HG03460 (cell line): ENCODE results near the gene USP20.

Source experiments
- ATAC-seq: cut with Tn5 transposase; IDR thresholded peaks from one replicate; pipeline ENCODE4 v1.9.1; 2021; ENCODE audit not compliant: unreplicated experiment

Gene USP20

DNA sequence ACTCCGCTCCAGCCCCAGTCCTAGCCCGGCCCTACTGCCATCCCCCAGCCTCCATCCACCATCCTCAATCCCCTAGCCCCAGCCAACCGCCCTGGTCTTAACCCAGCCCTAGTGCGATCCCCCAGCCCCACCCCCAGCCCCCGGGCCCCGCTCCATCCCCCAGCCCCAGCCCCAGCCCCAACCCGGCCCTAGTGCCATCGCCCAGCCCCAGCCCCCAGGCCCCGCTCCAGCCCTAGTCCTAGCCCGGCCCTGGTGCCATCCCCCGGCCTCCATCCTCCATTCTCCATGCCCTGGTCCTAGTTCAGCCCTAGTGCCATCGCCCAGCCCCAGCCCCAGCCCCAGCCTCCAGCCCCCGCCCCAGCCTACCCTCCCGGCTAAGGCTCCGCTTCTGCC lies 11.7 kb upstream of the USP20 start:
- no peak for ATAC-seq

DNA sequence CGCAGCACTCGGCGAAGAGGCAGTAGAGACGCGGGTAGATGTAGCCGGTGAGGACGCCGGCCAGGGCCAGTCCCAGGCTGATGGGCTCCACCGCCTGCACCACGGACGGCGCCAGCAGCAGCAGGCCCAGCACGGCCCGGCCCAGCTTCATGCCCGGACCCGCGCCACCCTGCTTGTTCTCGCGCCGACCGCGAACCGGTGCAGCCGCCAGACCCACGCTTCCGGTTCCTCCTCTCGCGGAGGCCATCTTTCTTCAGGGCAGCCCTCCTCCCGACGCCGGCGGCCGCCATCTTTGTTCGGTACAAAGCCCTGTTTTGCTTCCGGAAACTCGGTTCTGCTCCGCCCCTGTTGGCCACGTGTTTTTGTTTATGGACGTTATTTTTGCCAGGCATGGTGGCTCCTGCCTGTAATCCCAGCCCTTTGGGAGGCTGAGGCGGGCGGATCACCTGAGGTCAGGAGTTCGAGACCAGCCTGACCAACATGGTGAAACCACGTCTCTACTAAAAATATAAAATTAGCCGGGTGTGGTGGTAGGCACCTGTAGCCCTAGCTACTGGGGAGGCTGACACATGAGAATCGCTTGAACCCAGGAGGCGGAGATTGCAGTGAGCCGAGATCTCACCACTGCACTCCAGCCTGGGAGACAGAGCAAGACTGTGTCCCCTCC lies 11.2 kb upstream of the USP20 start, which contains the start of gene TOR1A:
TSS of gene TOR1A (minus strand) at position 202 of the 667 bp plus-strand sequence. CDS start at position 151, 51 bp downstream.
- peak; percentile 92 for ATAC-seq

DNA sequence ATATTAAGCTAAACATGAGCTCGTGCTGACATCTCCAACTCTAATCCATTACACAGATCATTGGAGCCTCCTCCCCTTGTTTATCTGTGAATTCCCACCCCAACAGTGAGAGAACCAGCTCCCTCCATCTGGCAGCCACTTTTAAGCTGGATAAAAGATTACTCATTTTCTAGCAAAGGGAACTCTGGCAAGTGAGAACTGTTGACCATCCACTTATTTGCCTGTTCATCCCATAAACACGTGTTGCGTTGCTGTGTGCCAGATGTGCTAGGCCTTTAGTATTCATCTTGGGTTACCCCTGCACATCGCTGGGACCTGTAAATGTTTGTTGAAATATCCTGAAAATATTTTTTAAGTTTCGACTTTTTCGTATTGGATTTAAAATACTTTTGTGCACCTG lies 8.9 kb upstream of the USP20 start:
- ATAC-seq = no peak

DNA sequence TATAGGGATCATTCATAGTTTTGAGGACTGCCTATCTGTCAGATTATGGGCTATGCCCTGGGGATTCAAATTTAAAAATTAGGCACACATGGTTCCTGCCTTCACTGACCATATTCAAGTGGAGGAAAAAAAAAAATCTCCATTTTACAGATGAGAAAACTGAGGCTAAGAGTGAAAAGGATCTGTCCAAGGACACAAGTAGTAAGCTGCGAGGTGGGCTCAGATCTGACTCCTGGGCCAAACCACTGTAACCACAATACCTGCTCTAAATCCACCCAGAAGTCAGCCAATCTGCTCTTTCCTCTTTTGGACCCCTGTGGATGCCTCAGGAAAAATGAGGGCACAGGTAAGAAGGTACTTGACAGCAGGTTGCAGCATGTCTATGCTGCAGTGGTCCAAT lies 8.5 kb upstream of the USP20 start:
- no peak for ATAC-seq

DNA sequence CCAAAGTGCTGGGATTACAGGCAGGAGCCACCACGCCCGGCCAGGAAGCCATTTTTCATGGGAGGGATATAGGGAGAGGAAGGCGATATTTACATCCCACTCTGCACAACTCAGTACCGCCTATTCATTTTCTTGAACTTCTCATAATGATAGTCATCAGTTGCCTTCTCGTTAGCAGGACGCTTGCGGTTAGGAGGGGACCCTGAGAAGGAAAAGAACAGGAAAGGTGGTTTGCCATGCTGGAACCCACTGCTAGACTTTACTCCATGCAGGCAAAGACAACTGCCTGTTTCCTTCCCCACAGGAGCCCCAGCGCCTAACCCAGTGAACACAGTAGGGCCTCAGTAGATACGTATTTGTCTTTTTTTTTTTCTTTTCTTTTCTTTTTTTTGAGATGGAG lies 7.2 kb upstream of the USP20 start:
- ATAC-seq = no peak

DNA sequence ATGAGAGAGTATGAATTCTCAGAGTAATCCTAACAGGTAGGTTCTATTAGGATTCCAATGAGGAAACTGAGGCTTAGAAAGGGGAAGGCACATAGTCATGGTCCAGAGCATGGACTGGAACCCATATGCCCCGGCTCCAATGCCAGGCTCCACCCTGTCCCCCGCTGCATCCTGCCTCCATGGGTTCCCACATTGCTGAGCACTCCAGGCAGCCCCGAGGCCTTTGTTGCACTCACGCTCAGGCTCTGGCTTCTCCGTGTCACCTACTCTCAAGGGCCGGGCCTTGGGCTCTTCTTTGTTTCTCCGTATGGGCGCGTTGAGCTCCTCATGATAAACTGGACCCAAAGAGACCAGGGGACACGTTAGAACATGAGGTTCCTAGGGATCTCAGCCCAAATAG lies 6.3 kb upstream of the USP20 start:
- no peak for ATAC-seq

DNA sequence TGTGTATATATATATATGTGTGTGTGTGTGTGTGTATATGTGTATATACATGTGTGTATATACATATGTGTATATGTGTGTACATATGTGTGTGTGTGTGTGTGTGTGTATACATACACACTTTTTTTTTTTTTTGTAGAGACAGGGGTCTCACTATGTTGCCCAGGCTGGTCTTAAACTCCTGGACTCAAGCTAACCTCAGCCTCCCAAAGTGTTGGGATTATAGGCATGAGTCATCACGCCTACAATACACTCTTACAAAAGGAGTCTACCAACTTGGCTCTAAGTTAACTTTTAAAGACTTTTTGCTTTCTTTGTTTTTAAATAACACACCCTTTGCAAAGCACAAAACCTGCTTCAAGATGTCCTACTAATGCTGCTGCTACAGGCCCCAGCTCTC lies 2.3 kb upstream of the USP20 start:
- no peak for ATAC-seq

DNA sequence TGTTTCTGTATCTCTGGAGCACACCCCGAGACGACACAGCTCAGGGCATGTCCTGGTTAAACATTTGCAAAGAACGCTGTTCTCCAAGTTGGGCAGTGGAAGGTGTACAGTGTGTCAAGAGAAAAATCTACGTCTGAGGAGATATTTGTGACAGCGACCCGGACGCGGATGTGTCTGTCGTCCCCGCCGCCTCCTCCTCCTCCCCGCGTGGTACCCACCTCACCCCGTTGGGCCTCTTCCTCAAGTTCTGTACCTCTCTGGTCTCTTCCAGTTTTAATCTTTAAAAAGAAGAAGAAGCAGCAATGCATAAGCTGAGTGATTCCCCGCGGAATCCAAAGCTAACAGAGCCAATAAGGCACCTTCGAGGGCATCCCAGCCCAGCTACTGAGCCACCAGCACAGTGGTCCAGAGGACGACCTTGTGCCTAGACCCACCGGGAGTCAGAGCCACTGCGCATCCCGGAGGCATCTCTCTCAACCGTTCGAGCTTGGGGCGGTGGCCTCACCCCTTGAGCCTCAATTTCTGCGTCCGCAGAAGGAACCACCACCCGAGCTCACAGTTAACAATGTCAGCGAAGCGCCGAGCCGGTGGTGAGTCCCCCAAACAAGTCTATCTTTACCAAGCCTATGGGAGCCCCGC lies 650 bp upstream of the USP20 start:
- peak; percentile 19 for ATAC-seq

DNA sequence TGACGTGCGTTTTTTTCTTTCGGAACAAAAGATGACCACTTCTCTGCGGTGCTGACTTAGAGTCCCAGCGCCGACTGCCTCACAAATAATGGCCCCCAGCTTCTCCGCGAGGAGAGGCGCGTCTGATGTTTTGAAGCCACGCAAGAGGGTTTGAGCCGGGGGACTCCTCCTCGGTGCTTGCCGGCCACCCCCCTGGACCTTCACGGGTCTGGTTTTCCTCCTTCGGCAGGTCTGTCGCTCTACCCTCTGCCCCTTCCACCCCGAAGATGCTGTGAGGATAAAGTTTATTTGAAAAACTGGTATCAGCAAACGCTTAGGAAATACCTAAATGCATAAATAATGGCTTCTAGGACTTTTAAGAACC lies 584 bp downstream of the USP20 start:
- peak; percentile 1 for ATAC-seq

DNA sequence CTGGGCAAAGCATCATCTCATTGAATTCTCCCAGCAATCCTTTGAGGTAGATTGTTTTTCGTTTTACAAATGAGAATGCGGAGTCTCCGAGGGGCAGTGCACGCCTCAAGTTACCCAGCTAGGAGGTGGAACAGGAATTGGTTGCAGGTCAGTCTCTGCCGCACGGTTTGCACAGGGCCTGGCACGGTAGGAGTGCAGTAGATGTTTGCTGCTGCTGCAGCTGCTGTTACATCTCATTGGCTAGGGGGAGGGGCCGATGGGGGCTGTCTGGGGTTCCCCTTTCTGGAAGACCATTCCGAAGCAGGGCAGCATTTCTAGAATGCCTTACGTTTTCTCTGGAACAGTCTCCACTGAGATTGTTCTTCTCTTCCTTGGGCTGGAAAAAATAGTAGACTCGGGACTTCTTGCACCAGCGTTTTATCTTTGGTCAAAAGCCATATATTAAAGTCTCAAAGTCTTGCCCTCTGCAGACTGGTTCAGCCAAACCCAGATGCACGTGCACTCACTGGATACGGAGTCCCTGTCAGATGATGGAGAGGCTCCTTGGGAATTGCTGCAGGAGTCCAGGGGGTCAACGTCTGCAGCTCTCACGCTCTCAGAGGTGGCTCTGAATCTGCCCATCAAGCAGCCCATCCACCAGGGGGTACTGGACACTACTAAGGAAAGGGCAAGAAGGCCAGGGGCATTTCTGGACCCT lies 1.2 kb downstream of the USP20 start:
- ATAC-seq = no peak

DNA sequence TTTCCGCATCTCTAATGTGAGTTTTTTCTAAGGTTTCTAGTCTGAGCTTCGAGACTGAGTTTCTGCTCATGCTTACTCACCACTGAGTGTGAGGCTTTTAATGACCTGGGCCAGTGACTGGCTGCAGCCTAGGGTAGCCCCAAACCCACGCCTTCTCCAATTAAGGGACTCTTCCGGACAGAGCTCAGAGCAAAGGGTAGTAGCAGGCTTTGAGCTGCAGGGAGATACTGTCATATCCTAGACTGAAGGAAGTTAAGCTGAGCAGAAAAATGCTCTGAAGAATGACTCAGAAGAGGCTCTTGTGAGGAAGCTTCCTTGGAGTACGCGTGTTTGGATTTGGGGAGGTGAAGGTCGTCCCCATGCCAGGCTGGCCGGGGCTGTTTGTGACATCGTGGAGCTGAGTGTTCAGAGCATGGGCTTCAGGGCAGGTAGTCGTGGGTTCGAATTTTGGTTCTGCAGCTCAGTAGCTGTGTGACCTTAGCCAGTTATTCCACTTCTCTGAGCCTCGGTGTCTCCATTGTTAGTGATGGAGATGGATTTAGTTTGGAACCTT lies 3.5 kb downstream of the USP20 start:
- no peak for ATAC-seq

DNA sequence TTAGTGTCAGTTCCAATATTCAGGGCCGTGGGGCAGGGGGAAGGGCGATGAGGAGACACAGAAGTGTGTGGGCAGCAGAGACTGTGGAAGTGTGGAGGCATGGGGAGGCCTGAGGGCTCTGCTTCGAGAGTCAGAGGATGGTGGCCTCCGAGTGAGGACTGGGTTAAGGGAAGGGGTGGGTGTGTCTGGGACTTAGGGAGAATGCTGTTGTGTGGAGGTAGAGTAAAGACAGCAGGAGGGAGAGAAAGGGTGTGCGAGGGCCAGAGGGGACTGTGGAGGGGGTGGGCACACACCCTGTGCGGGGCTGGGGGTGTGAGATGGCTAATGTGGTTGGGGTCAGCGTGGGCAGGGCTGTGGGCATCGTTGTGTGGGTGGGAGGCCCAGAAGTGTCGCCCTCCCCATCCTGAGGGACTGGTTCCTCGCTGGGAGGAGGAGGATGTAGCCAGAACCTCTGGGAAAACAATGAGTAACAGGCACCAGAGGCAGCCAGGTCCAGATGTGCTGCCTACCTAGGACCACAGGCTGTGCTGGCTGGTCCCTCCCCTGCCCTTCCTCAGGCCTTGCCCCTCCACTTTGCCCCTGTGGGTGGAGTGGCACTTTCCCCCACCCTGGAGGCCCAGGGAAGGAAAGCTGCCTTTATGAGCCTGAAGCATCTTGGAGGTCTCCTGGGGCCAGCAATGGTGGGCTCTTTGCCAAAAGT lies 4.2 kb downstream of the USP20 start:
- no peak for ATAC-seq

DNA sequence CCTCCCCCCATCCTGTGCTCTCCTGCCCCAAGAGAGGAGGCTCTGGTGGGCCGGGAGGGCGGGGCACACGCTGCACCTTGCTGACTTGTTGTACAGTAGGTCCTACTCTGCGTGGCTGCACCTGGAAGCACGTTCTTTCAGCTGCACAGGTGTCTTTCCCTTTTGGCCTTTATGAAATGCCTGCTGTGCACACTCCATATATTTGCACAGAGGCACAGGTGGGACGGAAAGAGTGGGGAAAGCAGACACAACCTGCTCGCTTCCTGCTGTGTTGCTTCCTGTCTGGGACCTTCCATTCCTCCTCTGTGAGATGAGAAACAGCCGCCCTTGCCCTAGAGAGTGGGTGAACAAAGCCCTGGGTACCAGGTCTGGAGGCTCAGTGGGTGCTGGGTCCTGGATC lies 4.8 kb downstream of the USP20 start:
- no peak for ATAC-seq

DNA sequence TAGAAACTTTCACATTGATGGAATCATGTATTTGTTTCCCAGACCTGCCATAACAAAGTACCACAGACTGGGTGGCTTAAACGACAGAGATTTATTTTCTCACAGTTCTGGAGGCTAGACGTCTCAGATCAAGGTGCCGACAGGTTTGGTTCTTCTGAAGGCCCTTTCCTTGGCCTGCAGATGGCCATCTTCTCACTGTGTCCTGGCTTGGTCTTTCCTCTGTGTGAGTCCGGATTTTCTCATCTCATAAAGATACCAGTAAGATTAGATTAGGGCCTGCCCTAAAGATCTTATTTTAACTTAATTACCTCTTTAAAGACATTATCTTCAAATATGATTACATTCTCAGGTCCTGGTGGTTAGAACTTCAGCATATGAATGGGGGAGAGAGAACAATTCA lies 5.8 kb downstream of the USP20 start:
- no peak for ATAC-seq

DNA sequence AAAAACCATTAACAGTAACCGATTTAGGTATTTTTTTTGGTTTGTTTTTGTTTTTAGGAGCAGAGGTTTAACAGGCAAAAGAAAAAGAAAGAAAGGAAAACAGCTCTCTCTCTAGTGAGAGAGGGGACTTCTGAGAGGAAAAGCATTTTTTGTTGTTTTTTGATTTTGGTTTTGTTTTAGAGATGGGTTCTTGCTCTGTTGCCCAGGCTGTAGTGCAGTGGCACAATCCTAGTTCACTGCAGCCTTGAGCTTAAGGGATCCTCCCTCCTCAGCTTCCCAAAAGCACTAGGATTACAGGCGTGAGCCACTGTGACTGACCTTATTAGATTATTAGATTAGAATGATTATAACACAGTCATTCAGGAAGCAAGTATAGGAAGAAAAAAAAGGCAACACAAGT lies 10.1 kb downstream of the USP20 start:
- no peak for ATAC-seq

DNA sequence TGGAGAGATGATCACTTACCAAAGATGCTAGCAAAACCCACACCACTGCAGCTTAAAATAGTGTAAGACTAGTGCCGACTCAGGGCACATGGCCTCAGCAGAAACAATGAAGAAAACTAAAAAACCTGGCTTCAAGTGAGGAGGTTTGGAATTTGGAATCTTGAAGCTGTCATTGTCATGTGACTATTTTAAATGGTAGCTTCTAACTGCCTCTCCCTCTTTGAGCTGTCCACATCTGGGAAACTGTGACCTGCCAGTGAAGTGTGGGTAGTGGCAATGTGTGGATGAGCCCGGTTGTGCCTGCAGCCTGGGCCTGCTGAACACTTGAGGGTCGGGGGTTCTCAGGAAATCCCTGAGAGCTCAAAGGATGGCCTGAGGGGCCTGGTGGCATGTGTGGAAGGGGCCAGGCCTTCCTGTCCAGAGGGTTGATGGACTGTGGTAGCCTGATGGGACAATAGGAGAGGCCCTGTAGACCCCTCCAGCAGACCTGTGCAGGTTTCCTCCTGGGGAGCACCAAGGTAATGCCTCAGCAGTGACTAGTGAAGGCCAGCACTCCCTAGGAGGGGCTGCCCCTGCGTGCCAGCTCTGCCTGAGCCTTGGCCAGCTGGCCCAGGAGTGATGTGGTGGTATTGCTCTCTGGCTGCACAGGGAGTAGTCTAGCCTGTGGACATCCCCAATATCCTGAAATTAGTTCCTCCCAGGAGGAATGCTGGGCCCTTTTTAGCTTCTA lies 13.6 kb downstream of the USP20 start:
- no peak for ATAC-seq

DNA sequence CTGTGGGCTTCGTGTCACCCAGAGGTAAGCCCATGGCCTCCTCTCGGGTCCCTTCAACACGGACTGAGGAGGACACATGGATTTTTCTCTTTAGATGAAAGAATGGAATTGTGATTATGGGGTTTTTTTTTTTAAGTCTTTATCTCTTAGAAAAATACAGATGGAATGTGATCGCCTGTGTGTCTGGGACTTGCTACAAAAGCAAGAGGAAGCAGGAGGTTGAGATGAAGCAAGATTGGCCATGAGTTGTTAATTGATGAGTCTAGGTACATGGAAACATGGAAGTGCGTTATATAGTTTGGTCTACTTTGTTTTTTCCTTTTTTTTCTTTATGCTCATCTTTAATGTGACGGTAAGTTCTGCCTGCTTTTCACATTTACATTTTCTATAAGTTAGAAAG lies 14.6 kb downstream of the USP20 start:
- ATAC-seq = no peak

DNA sequence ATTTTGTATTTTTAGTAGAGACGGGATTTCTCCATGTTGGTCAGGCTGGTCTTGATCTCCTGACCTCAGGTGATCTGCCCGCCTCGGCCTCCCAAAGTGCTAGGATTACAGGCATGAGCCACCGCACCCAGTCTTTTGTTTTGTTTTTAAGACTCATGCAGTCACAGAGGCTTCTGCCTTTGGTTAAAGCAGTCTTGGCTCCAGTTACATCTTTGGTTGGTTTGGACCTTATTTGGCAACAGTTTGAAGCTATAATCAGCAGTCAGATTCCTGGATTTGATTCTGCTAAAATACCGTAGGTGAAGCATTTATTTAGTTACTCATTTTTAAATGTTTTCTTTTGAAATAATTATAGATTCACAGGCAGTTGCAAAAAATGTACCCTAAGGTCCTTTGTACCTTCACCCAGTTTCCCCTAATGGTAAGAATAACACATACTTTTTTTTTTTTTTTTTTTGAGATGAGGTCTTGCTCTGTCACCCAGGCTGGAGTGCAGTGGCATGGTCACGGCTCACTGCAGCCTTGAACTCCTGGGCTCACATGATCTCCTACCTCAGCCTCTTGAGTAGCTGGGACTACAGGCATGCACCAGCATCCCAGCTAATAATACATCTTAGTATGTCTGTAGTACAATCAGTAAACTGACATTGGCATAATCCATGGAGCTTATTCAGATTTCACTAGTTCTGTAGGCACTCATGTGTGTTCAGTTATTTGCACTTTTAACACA lies 15.7 kb downstream of the USP20 start:
- no peak for ATAC-seq

DNA sequence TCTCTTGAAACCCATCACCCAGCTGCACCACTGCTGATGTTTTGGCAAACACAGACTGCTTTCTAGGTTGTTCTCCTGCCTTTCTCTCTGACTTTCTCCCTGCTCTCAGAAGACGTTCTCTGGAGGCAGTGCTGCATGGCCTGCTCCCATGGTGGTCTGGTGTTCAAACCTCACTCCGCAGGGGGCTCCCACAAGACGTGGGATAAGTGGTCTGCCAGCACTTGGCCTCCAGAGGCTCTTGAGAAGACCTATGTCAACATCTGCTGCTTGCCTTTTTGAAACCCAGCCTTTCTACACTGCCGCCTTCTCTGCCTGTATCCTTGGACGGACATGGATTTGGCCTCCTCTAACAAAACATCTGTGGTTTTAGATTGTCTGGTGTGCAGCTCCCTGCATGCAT lies 16.6 kb downstream of the USP20 start:
- no peak for ATAC-seq

DNA sequence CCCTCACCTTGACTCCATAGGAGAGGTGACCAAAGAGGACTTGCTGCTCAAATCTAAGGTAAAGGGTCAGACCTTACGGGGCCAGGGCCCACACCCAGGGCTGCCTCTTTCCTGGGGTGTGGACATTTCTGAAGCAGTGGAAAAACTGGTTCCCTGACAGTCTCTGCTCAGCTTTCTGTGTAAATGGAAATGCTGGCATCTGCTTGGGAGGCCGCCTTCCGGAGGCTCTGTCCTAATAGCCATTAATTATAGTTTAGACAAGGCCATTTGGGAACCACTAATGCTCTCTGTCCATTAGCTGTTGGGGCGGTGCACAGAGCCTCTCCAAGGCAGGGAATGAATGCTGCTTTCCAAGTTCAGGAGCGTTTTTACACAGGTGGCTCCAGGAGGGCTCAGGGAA lies 17.3 kb downstream of the USP20 start:
- no peak for ATAC-seq
